LoVo (cell line): ENCODE data around the gene AXIN1.

Source experiments
- DNase-seq: peaks from one replicate; pipeline ENCODE4 v3.0.0-alpha.2; 2016; ENCODE audit warnings: low spot score

The AXIN1 gene

GRCh38 chr16:297832-298231 is 54.7 kb downstream of the AXIN1 start:
- DNase-seq: no peak

- DNase-seq: no peak
These were observed 55.6 kb downstream of the AXIN1 start for GRCh38 chr16:296806-297510.

- no peak for DNase-seq
These were observed 56.2 kb downstream of the AXIN1 start for GRCh38 chr16:296276-296675.

GRCh38 chr16:293043-293775 is 59.3 kb downstream of the AXIN1 start:
- DNase-seq: no peak

- DNase-seq: no peak
These were observed 61.0 kb downstream of the AXIN1 start for GRCh38 chr16:291539-291938.

- DNase-seq: no peak
These were observed 61.7 kb downstream of the AXIN1 start for GRCh38 chr16:290681-291405.

- no peak for DNase-seq
These were observed 62.4 kb downstream of the AXIN1 start for GRCh38 chr16:290015-290680.

- no peak for DNase-seq
These were observed 63.0 kb downstream of the AXIN1 start for GRCh38 chr16:289395-289997.

GRCh38 chr16:287981-288920 is 64.3 kb downstream of the AXIN1 start:
- no peak for DNase-seq

- DNase-seq: no peak
These were observed 65.2 kb downstream of the AXIN1 start for GRCh38 chr16:287298-287811.

GRCh38 chr16:286491-287297 is 65.8 kb downstream of the AXIN1 start:
- no peak for DNase-seq

GRCh38 chr16:285146-286055 is 67.1 kb downstream of the AXIN1 start:
- no peak for DNase-seq

GRCh38 chr16:284204-285120 is 68.1 kb downstream of the AXIN1 start:
- DNase-seq: no peak

GRCh38 chr16:283033-283805 is 69.3 kb downstream of the AXIN1 start, which contains the start of gene PDIA2:
Gene PDIA2 (plus strand): TSS chr16:283164. CDS start chr16:283170, 6 bp downstream.
- DNase-seq: no peak

GRCh38 chr16:282491-282890 is 70.0 kb downstream of the AXIN1 start:
- no peak for DNase-seq

GRCh38 chr16:281660-282255 is 70.8 kb downstream of the AXIN1 start:
- no peak for DNase-seq
